Measurements from ENCODE around the gene DPP10. TPM values are rescaled to one million over a fixed set of nuclear protein-coding genes. Genes with fewer than 3 reads are reported as not detected.

Gene DPP10
- total and polyA plus RNA-seq, 4 donors: 0.04 to 4.1 (median 0.48) TPM

DNA sequence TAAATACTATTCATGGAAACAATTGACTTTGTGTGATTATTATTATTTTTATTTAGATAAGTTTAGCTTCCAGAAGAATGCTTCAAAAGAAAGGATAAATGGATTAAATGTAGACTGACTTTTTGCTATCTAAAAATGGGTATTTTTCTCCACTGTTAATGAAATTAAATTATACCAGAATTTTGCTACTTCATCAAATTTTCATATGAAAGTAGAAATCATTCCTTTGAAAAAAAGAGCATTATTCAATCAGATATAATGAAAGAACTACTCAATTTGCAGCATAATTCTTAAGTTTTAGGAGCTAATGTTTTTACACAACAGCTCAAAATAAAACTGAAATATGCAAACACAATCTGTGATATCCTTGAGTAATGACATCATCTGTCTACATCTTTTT is 1424.6 kb downstream of the DPP10 start:
- Histone ChIP-seq H3K36me3 (ENCODE audit: control insufficient read depth in 4 of 4, insufficient read depth in 3 of 4, low read depth in 1 of 4, low read length in 3 of 4) (no peaks in the 10 kb centered on the region), H3K9me3 (ENCODE audit: control insufficient read depth in 4 of 4, low read length in 3 of 4) (no peaks in the 10 kb centered on the region), H3K9ac (ENCODE audit: low read depth in 1 of 2, low read length in 2 of 2) (no peak overlapping the region), H3K4me3 (ENCODE audit: low read depth in 1 of 3, low read length in 3 of 3) (no peak overlapping the region), H3K27me3 (ENCODE audit: control insufficient read depth in 4 of 4, insufficient read depth in 4 of 4, low read length in 3 of 4) (no peaks in the 10 kb centered on the region), H3K4me1 (ENCODE audit: control insufficient read depth in 4 of 4, insufficient read depth in 4 of 4, low read length in 3 of 4) (no peaks in the 10 kb centered on the region), H3K27ac (ENCODE audit: low read depth in 1 of 2, low read length in 2 of 2) (no peak overlapping the region)
- TF ChIP-seq SP1 (IDR thresholded peaks at IDR 0.05): no peak
- TF ChIP-seq ZBTB33 (IDR thresholded peaks at IDR 0.05): no peak
- no peak for TF ChIP-seq NR2F2 (IDR thresholded peaks at IDR 0.05)
- no peak for TF ChIP-seq RXRA (IDR thresholded peaks at IDR 0.05)
- TF ChIP-seq YY1 (IDR thresholded peaks at IDR 0.05): no peak
- TF ChIP-seq JUND (IDR thresholded peaks at IDR 0.05): no peak
- TF ChIP-seq, protein P1, sequence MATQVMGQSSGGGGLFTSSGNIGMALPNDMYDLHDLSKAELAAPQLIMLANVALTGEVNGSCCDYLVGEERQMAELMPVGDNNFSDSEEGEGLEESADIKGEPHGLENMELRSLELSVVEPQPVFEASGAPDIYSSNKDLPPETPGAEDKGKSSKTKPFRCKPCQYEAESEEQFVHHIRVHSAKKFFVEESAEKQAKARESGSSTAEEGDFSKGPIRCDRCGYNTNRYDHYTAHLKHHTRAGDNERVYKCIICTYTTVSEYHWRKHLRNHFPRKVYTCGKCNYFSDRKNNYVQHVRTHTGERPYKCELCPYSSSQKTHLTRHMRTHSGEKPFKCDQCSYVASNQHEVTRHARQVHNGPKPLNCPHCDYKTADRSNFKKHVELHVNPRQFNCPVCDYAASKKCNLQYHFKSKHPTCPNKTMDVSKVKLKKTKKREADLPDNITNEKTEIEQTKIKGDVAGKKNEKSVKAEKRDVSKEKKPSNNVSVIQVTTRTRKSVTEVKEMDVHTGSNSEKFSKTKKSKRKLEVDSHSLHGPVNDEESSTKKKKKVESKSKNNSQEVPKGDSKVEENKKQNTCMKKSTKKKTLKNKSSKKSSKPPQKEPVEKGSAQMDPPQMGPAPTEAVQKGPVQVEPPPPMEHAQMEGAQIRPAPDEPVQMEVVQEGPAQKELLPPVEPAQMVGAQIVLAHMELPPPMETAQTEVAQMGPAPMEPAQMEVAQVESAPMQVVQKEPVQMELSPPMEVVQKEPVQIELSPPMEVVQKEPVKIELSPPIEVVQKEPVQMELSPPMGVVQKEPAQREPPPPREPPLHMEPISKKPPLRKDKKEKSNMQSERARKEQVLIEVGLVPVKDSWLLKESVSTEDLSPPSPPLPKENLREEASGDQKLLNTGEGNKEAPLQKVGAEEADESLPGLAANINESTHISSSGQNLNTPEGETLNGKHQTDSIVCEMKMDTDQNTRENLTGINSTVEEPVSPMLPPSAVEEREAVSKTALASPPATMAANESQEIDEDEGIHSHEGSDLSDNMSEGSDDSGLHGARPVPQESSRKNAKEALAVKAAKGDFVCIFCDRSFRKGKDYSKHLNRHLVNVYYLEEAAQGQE (IDR thresholded peaks at IDR 0.05): no peak
- TF ChIP-seq, protein P2, sequence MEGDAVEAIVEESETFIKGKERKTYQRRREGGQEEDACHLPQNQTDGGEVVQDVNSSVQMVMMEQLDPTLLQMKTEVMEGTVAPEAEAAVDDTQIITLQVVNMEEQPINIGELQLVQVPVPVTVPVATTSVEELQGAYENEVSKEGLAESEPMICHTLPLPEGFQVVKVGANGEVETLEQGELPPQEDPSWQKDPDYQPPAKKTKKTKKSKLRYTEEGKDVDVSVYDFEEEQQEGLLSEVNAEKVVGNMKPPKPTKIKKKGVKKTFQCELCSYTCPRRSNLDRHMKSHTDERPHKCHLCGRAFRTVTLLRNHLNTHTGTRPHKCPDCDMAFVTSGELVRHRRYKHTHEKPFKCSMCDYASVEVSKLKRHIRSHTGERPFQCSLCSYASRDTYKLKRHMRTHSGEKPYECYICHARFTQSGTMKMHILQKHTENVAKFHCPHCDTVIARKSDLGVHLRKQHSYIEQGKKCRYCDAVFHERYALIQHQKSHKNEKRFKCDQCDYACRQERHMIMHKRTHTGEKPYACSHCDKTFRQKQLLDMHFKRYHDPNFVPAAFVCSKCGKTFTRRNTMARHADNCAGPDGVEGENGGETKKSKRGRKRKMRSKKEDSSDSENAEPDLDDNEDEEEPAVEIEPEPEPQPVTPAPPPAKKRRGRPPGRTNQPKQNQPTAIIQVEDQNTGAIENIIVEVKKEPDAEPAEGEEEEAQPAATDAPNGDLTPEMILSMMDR (IDR thresholded peaks at IDR 0.05; ENCODE audit: low read depth, low read length, missing input control): no peak
- TF ChIP-seq HNF4A (conservative IDR thresholded peaks at IDR 0.05): no peak
- TF ChIP-seq, protein P3, sequence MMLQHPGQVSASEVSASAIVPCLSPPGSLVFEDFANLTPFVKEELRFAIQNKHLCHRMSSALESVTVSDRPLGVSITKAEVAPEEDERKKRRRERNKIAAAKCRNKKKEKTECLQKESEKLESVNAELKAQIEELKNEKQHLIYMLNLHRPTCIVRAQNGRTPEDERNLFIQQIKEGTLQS (IDR thresholded peaks at IDR 0.05): no peak
- TF ChIP-seq GABPA (IDR thresholded peaks at IDR 0.05 in 1 of 2, conservative IDR thresholded peaks at IDR 0.05 in 1 of 2): no peak
- TF ChIP-seq MAX (IDR thresholded peaks at IDR 0.05): no peak
- no peak for TF ChIP-seq TAF1 (conservative IDR thresholded peaks at IDR 0.05)
- no peak for TF ChIP-seq FOXA1 (IDR thresholded peaks at IDR 0.05)
- DNase-seq (ENCODE audit: low spot score): no peak

GRCh38 chr2:115874427-115874826 is 1432.0 kb downstream of the DPP10 start:
- no peaks in the 10 kb centered on the region for H3K27me3 ChIP-seq (ENCODE audit: control insufficient read depth in 4 of 4, insufficient read depth in 4 of 4, low read length in 3 of 4)
- no peaks in the 10 kb centered on the region for H3K36me3 ChIP-seq (ENCODE audit: control insufficient read depth in 4 of 4, insufficient read depth in 3 of 4, low read depth in 1 of 4, low read length in 3 of 4)
- H3K27ac ChIP-seq (ENCODE audit: low read depth in 1 of 2, low read length in 2 of 2): no peak overlapping the region
- no peaks in the 10 kb centered on the region for H3K4me1 ChIP-seq (ENCODE audit: control insufficient read depth in 4 of 4, insufficient read depth in 4 of 4, low read length in 3 of 4)
- no peak for DNase-seq (ENCODE audit: low spot score)
- no peaks in the 10 kb centered on the region for H3K9me3 ChIP-seq (ENCODE audit: control insufficient read depth in 4 of 4, low read length in 3 of 4)
- H3K9ac ChIP-seq (ENCODE audit: low read depth in 1 of 2, low read length in 2 of 2): no peak overlapping the region
- 70% methylated on average over 3 of the region's 3 CpGs for WGBS
- no peak overlapping the region for H3K4me3 ChIP-seq (ENCODE audit: low read depth in 1 of 3, low read length in 3 of 3)
- no peak for TF ChIP-seq RAD21 (IDR thresholded peaks at IDR 0.05)
- TF ChIP-seq, protein P1 (IDR thresholded peaks at IDR 0.05): no peak
- TF ChIP-seq RXRA (IDR thresholded peaks at IDR 0.05): no peak
- TF ChIP-seq, protein P3 (IDR thresholded peaks at IDR 0.05): no peak
- no peak for TF ChIP-seq HNF4G (IDR thresholded peaks at IDR 0.05)
- no peak for TF ChIP-seq MAX (IDR thresholded peaks at IDR 0.05)
- no peak for TF ChIP-seq HNF4A (conservative IDR thresholded peaks at IDR 0.05)
- TF ChIP-seq, protein P2 (IDR thresholded peaks at IDR 0.05; ENCODE audit: low read depth, low read length, missing input control): no peak
- TF ChIP-seq GABPA (IDR thresholded peaks at IDR 0.05 in 1 of 2, conservative IDR thresholded peaks at IDR 0.05 in 1 of 2): no peak
- TF ChIP-seq YY1 (IDR thresholded peaks at IDR 0.05): no peak
- TF ChIP-seq EGR1 (IDR thresholded peaks at IDR 0.05; ENCODE audit: low read depth in 2 of 2): no peak

Measured in liver (tissue), 9 donors.